Testis (tissue), 3 donors: ENCODE results near the gene SLC25A12. TPM values are rescaled to one million over a fixed set of nuclear protein-coding genes. Genes with fewer than 3 reads are reported as not detected.

Experiments used
- DNase-seq: peaks from one replicate; pipeline ENCODE4 v3.0.0-alpha.2; 2019
- H3K27ac ChIP-seq, 2 donors: fragments of 200-600 bp; sonication (generic); one replicate each; pipeline ENCODE4 v1.5.1; 2019
- H3K27me3 ChIP-seq: fragments of 200-600 bp; sonication (generic); one replicate; pipeline ENCODE4 v1.5.1; 2019
- H3K36me3 ChIP-seq: fragments of 200-600 bp; sonication (generic); one replicate; pipeline ENCODE4 v1.5.1; 2017; ENCODE audit warnings: low read depth; ENCODE audit errors: missing control alignments
- H3K4me1 ChIP-seq: fragments of 200-600 bp; sonication (generic); one replicate; pipeline ENCODE4 v1.5.1; 2019
- H3K4me3 ChIP-seq, 2 donors: fragments of 200-600 bp; sonication (generic); one replicate each; pipeline ENCODE4 v1.5.1; 2017 to 2019
- H3K9me3 ChIP-seq: fragments of 200-600 bp; sonication (generic); one replicate; pipeline ENCODE4 v1.5.1; 2017
- POLR2A ChIP-seq: fragments of 450-650 bp; IDR thresholded peaks from one replicate; pipeline ENCODE4 v1.6.1; 2017; ENCODE audit warnings: antibody characterized with exemption, mild to moderate bottlenecking, moderate library complexity
- WGBS, 2 donors: methylation state at CpG; one replicate each; pipeline ENCODE4 v1.1.5; 2018; 5-methylcytosine and 5-hydroxymethylcytosine counted together
- intact Hi-C: fragments of 100-400 bp; cut with DNase I; formaldehyde crosslinking; loops from one replicate; pipeline ENCODE4 v1.15.1; 2023; ENCODE audit warnings: low total_unique reads
- polyA plus RNA-seq: library from polyadenylated mRNA; stranded (reverse); fragments of 350-450 nt; fragmentation: Illumina TruSeq; extraction: RNeasy Lipid Tissue Mini Kit (QIAGEN cat#74804); gene quantifications from one replicate; pipeline ENCODE4 v1.2.3, GENCODE V29; 2014; ENCODE audit warnings: low read depth, low replicate concordance; ENCODE audit not compliant: insufficient read depth
- total RNA-seq, 2 donors: library from RNA; depleted of rRNA; stranded (reverse); fragments of >200 nt; gene quantifications; one replicate each; pipeline ENCODE4 v1.2.3, GENCODE V29; 2016
- TF ChIP-seq, protein P1 (sequence below), 3 experiments: fragments of 450-650 bp in 2 of 3; fragments of 200-600 bp in 1 of 3; sonication (generic) in 1 of 3; IDR thresholded peaks; one replicate each; pipeline ENCODE4 v1.5.1; 2016 to 2019; ENCODE audit warnings: antibody characterized with exemption in 3 of 3, mild to moderate bottlenecking in 2 of 3, moderate library complexity in 1 of 3

The SLC25A12 gene
- total and polyA plus RNA-seq, 3 donors from 2014 or later: 16.7 to 27.4 (median 25.0) TPM

- WGBS, 2 donors: 44 to 56% methylated on average over 6 of the region's 6 CpGs
- peak overlapping the region; percentile 63 to 66 for H3K27ac ChIP-seq
Measured at GRCh38 chr2:171814174-171814573, 79.9 kb downstream of the SLC25A12 start.

GRCh38 chr2:171813729-171814128, 80.3 kb downstream of the SLC25A12 start:
- H3K4me1 ChIP-seq: peaks cover 7% of the 10 kb centered on the region

More at GRCh38 chr2:171814174-171814573, 79.9 kb downstream of the SLC25A12 start:
- no peaks in the 10 kb centered on the region for H3K27me3 ChIP-seq
- H3K4me3 ChIP-seq: no peak overlapping the region
- no peaks in the 10 kb centered on the region for H3K9me3 ChIP-seq
- DNase-seq: no peak
- TF ChIP-seq POLR2A: no peak
- TF ChIP-seq, protein P1, sequence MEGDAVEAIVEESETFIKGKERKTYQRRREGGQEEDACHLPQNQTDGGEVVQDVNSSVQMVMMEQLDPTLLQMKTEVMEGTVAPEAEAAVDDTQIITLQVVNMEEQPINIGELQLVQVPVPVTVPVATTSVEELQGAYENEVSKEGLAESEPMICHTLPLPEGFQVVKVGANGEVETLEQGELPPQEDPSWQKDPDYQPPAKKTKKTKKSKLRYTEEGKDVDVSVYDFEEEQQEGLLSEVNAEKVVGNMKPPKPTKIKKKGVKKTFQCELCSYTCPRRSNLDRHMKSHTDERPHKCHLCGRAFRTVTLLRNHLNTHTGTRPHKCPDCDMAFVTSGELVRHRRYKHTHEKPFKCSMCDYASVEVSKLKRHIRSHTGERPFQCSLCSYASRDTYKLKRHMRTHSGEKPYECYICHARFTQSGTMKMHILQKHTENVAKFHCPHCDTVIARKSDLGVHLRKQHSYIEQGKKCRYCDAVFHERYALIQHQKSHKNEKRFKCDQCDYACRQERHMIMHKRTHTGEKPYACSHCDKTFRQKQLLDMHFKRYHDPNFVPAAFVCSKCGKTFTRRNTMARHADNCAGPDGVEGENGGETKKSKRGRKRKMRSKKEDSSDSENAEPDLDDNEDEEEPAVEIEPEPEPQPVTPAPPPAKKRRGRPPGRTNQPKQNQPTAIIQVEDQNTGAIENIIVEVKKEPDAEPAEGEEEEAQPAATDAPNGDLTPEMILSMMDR (IDR thresholded peaks at IDR 0.05): no peak
- H3K36me3 ChIP-seq: no peaks in the 10 kb centered on the region
- intact Hi-C loops: loop anchor here (10.0 kb wide), 1 partner anchor 291 kb away; the partner anchor contains the start of gene DLX2
- peaks cover 7% of the 10 kb centered on the region for H3K4me1 ChIP-seq

GRCh38 chr2:171813126-171813525, 80.9 kb downstream of the SLC25A12 start:
- no peak overlapping the region for H3K27ac ChIP-seq
- no peaks in the 10 kb centered on the region for H3K27me3 ChIP-seq
- peaks cover 7% of the 10 kb centered on the region for H3K4me1 ChIP-seq
- no peaks in the 10 kb centered on the region for H3K9me3 ChIP-seq
- no peak for TF ChIP-seq POLR2A
- TF ChIP-seq, protein P1 (IDR thresholded peaks at IDR 0.05): no peak
- no peaks in the 10 kb centered on the region for H3K36me3 ChIP-seq
- H3K4me3 ChIP-seq: no peak overlapping the region
- WGBS, 2 donors: 92 to 93% methylated on average over 3 of the region's 3 CpGs
- intact Hi-C loops: loop anchor here (10.0 kb wide), 1 partner anchor 292 kb away; the partner anchor contains the start of gene DLX2
- DNase-seq: no peak

More at GRCh38 chr2:171813729-171814128, 80.3 kb downstream of the SLC25A12 start:
- WGBS, 2 donors: 85 to 90% methylated on average over 5 of the region's 5 CpGs
- intact Hi-C loops: loop anchor here (10.0 kb wide), 1 partner anchor 291 kb away; the partner anchor contains the start of gene DLX2
- no peaks in the 10 kb centered on the region for H3K9me3 ChIP-seq
- H3K36me3 ChIP-seq: no peaks in the 10 kb centered on the region
- H3K27me3 ChIP-seq: no peaks in the 10 kb centered on the region
- no peak for DNase-seq
- peak overlapping the region in 1 of 2 donors; percentile 66 for H3K27ac ChIP-seq
- H3K4me3 ChIP-seq: no peak overlapping the region
- TF ChIP-seq, protein P1 (IDR thresholded peaks at IDR 0.05): no peak
- TF ChIP-seq POLR2A: no peak

GRCh38 chr2:171811245-171811628, 82.8 kb downstream of the SLC25A12 start:
- Histone ChIP-seq H3K4me3 (no peak overlapping the region), H3K27ac (no peak overlapping the region), H3K36me3 (no peaks in the 10 kb centered on the region), H3K27me3 (no peaks in the 10 kb centered on the region), H3K9me3 (no peaks in the 10 kb centered on the region), H3K4me1 (peaks cover 7% of the 10 kb centered on the region)
- WGBS, 2 donors: 58 to 61% methylated on average over 4 of the region's 4 CpGs
- intact Hi-C loops: loop anchor here (10.0 kb wide), 1 partner anchor 294 kb away; the partner anchor contains the start of gene DLX2
- DNase-seq: no peak
- TF ChIP-seq, protein P1 (IDR thresholded peaks at IDR 0.05): peak in 2 of 3 experiments; percentile 19 to 29
- no peak for TF ChIP-seq POLR2A
